Measurements from ENCODE around the gene MDGA2. TPM values are rescaled to one million over a fixed set of nuclear protein-coding genes. Genes with fewer than 3 reads are reported as not detected.

MDGA2 gene
- total and polyA plus RNA-seq, 2 of the 13 experiments (the other 11 are each of a cell fraction or from before 2014, with no cell fraction given) = not detected

DNA sequence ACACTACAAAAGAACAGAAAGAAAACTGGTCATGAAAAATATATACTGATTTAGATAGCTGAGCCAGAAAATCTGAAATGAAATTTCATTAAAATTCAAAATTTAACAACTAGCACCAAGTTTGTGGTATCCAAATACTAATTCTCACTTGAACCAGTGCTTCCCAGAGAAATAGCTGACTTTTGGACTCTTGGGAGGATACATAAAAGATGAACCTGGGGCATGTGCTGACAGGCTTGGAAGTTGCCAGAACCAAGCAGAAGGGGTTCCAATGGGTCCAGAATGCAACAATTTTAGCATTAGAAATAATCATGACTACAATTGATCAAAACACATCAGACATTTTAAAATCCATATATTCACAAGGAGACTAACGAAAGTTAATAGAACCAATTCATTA is 175.0 kb downstream of the MDGA2 start:
- TF ChIP-seq, protein P1, sequence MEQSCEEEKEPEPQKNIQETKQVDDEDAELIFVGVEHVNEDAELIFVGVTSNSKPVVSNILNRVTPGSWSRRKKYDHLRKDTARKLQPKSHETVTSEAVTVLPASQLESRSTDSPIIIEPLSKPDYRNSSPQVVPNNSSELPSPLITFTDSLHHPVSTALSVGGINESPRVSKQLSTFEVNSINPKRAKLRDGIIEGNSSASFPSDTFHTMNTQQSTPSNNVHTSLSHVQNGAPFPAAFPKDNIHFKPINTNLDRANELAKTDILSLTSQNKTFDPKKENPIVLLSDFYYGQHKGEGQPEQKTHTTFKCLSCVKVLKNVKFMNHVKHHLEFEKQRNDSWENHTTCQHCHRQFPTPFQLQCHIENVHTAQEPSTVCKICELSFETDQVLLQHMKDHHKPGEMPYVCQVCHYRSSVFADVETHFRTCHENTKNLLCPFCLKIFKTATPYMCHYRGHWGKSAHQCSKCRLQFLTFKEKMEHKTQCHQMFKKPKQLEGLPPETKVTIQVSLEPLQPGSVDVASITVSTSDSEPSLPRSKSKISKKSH (CRISPR knock-in tag; IDR thresholded peaks at IDR 0.05; ENCODE audit: borderline replicate concordance) = no peak
- no peak for TF ChIP-seq ZNF207 (IDR thresholded peaks at IDR 0.05; ENCODE audit: borderline replicate concordance)
- no peak for TF ChIP-seq U2AF1 (optimal IDR thresholded peaks at IDR 0.05; ENCODE audit: low read depth, low read length)
- no TSS peak for BruUV-seq (replicated peaks)
- H4K20me1 ChIP-seq (ENCODE audit: insufficient read depth, low read length) = no peaks in the 10 kb centered on the region
- WGBS (ENCODE audit: low lambda C conversion rate) = 0% methylated on average over 1 of the region's 1 CpG
- DNase-seq (ENCODE audit: low spot score) (no peak), FAIRE-seq (no peak), ATAC-seq (no peak)
- no peak overlapping the region for H2AFZ ChIP-seq (ENCODE audit: low read length)
- no peaks in the 10 kb centered on the region for H3K27me3 ChIP-seq (ENCODE audit: control insufficient read depth in 1 of 2, insufficient read depth in 2 of 2, low read length in 2 of 2)
- no peaks in the 10 kb centered on the region for H3K36me3 ChIP-seq (replicated peaks in 1 of 2; ENCODE audit: control insufficient read depth in 1 of 2, insufficient read depth in 2 of 2, low read length in 2 of 2)
- POLR2A ChIA-PET = no interaction called here
- CTCF ChIA-PET (ENCODE audit: low intra/inter-chr PET ratio, low total read pairs) = no interaction called here
- in situ Hi-C loops (cut with HindIII; ENCODE audit: extremely low pct_ligation_motif_present, low pct_unique_long_range_greater_than_20kb) (no loop called here), intact Hi-C loops (cut with micrococcal nuclease; ENCODE audit: unreplicated experiment) (no loop called here)
- H3K9ac ChIP-seq (ENCODE audit: insufficient read depth, low read depth, low read length) = no peak overlapping the region
- H3K79me2 ChIP-seq (ENCODE audit: insufficient read depth, low read length) = no peaks in the 10 kb centered on the region
- no peak overlapping the region for H3K4me2 ChIP-seq (ENCODE audit: low read depth, low read length)
- H3K4me3 ChIP-seq (replicated peaks in 1 of 3; ENCODE audit: insufficient read depth in 1 of 3, low read depth in 2 of 3, low read length in 3 of 3) = no peak overlapping the region
- H3K4me1 ChIP-seq (ENCODE audit: insufficient read depth, low read length) = no peaks in the 10 kb centered on the region
- no peak overlapping the region for H3K27ac ChIP-seq (ENCODE audit: extremely low read length, insufficient read depth, low read length)
- H3K9me3 ChIP-seq (ENCODE audit: low read length) = peaks cover 3% of the 10 kb centered on the region; the same call in 1 of the 2 replicates

DNA sequence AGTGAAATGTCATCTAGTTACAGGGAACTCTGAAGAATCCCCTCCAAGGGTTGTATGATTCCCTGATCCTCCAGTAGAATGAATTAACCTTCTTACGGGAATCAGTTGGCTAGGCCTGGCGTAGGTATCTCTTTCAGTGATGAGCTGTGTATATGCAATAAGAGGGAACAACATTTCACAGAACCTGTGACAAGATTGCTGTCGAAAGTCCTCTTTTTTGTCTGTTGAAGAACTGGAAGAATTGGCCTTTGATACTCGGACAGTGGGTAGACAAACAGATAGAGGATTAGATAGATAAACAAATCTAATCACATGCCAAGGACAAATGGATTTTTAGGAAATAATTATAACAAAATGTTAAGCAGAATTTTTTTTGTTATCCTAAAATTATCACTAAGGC is 184.6 kb downstream of the MDGA2 start:
- DNase-seq (ENCODE audit: low spot score) = no peak
- 2% methylated on average over 4 of the region's 4 CpGs for WGBS (ENCODE audit: low lambda C conversion rate)
- H3K9me3 ChIP-seq (ENCODE audit: low read length) = peaks cover 28% of the 10 kb centered on the region
- ChIA-PET CTCF (ENCODE audit: low intra/inter-chr PET ratio, low total read pairs) (no interaction called here), POLR2A (no interaction called here)
- in situ Hi-C loops (cut with HindIII; ENCODE audit: extremely low pct_ligation_motif_present, low pct_unique_long_range_greater_than_20kb) (no loop called here), intact Hi-C loops (cut with micrococcal nuclease; ENCODE audit: unreplicated experiment) (no loop called here)
- no peak overlapping the region for H3K4me2 ChIP-seq (ENCODE audit: low read depth, low read length)
- no peaks in the 10 kb centered on the region for H3K36me3 ChIP-seq (replicated peaks in 1 of 2; ENCODE audit: control insufficient read depth in 1 of 2, insufficient read depth in 2 of 2, low read length in 2 of 2)
- no TSS peak for BruUV-seq (replicated peaks)
- no peak overlapping the region for H3K27ac ChIP-seq (ENCODE audit: extremely low read length, insufficient read depth, low read length)
- TF ChIP-seq ZBTB34 (CRISPR knock-in tag; IDR thresholded peaks at IDR 0.05) (no peak), ZNF747 (CRISPR knock-in tag; IDR thresholded peaks at IDR 0.05; ENCODE audit: borderline replicate concordance) (no peak), ZNF251 (CRISPR knock-in tag; IDR thresholded peaks at IDR 0.05) (no peak), ZSCAN30 (CRISPR knock-in tag; IDR thresholded peaks at IDR 0.05) (no peak), TSC22D2 (CRISPR knock-in tag; IDR thresholded peaks at IDR 0.05; ENCODE audit: borderline replicate concordance) (no peak), SMARCC2 (IDR thresholded peaks at IDR 0.05) (no peak), ZNF780A (CRISPR knock-in tag; IDR thresholded peaks at IDR 0.05) (no peak), MLXIP (CRISPR knock-in tag; IDR thresholded peaks at IDR 0.05; ENCODE audit: borderline replicate concordance) (no peak), ZNF101 (CRISPR knock-in tag; IDR thresholded peaks at IDR 0.05; ENCODE audit: borderline replicate concordance, low read depth) (no peak), ZBTB3 (CRISPR knock-in tag; IDR thresholded peaks at IDR 0.05; ENCODE audit: borderline replicate concordance, low read depth) (no peak)
- no peaks in the 10 kb centered on the region for H3K4me1 ChIP-seq (ENCODE audit: insufficient read depth, low read length)
- ATAC-seq = peak; percentile 49
- H3K9ac ChIP-seq (ENCODE audit: insufficient read depth, low read depth, low read length) = no peak overlapping the region
- no peaks in the 10 kb centered on the region for H4K20me1 ChIP-seq (ENCODE audit: insufficient read depth, low read length)
- no peak overlapping the region for H2AFZ ChIP-seq (ENCODE audit: low read length)
- no peaks in the 10 kb centered on the region for H3K79me2 ChIP-seq (ENCODE audit: insufficient read depth, low read length)
- FAIRE-seq = no peak
- H3K4me3 ChIP-seq (replicated peaks in 1 of 3; ENCODE audit: insufficient read depth in 1 of 3, low read depth in 2 of 3, low read length in 3 of 3) = no peak overlapping the region
- H3K27me3 ChIP-seq (ENCODE audit: control insufficient read depth in 1 of 2, insufficient read depth in 2 of 2, low read length in 2 of 2) = no peaks in the 10 kb centered on the region

All from HepG2 (cell line).